Activated naive CD4-positive, alpha-beta T cell treated with anti-CD3 and anti-CD28 coated beads, Interleukin-2, amount 10 ng/mL, durations not matched to agents 7 days and 5 days (primary cell): ENCODE results near the gene ZDHHC1.
A peak's percentile ranks its signal among the peaks of the same experiment; 100 is the strongest.

Experiments
- CTCF ChIA-PET: fragments of 350-600 bp; sonication (Branson Sonifier 250); formaldehyde crosslinking; loops from one replicate; lab custom pipeline; 2021; ENCODE audit warnings: antibody characterized with exemption; lab: Charles Lee
- DNase-seq: peaks from one replicate; pipeline ENCODE4 v3.0.0-alpha.2; 2020
- H3K27ac Mint-ChIP-seq: one replicate; pipeline ENCODE4 v1.8.0; 2021; ENCODE audit warnings: mild to moderate bottlenecking, moderate library complexity, mixed read lengths
- H3K27me3 Mint-ChIP-seq: one replicate; pipeline ENCODE4 v1.8.0; 2021; ENCODE audit warnings: mild to moderate bottlenecking, mixed read lengths
- H3K36me3 Mint-ChIP-seq: one replicate; pipeline ENCODE4 v1.8.0; 2021; ENCODE audit warnings: mixed read lengths
- H3K4me1 Mint-ChIP-seq: one replicate; pipeline ENCODE4 v1.8.0; 2021; ENCODE audit warnings: mixed read lengths
- H3K4me3 Mint-ChIP-seq: one replicate; pipeline ENCODE4 v1.8.0; 2021; ENCODE audit warnings: mild to moderate bottlenecking, moderate library complexity, mixed read lengths
- H3K9me3 Mint-ChIP-seq: one replicate; pipeline ENCODE4 v1.8.0; 2021; ENCODE audit warnings: mixed read lengths

Gene ZDHHC1

DNA sequence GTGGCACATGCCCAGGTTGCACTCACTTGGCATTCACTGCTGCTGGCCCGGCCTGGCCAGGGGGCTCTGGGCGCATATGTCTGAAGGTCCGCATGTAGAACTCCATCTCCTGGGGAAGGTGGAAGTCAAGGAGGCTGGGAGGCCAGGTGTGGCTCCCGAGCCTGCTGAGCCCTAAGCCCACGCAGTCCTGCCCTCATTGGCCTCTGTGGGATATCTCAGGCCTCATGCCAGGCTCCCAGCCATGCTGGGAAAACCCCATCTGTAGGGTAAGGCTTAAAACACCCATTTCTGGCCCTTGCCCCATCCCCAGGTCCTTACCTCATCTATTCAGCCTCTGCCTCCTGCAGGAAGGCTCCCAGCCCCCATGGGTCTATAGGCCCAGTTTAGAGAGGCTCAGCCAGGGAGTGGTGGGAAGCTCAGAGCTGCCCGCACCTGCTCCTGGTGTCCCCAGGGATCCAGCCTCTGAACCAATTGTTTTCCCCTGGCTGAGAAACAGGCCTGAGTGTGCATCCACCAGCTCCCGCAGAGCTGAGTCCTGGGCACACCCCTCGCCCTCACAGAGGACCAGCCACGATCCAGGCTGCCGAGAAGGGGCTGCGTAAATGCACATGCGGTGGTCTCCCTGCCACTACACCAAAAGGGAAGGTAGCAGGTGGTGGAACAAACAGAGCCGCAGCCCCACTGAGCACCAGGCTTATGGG lies 20.7 kb downstream of the ZDHHC1 start:
- CTCF ChIA-PET = interaction anchor here (0.8 to 1.3 kb wide), 2 partner anchors 117 to 136 kb away, joined by 3 read pairs; no protein-coding TSS in a partner anchor
- Mint-ChIP-seq H3K4me3 (no peak overlapping the region), H3K27me3 (peaks cover 84% of the 10 kb centered on the region), H3K9me3 (no peaks in the 10 kb centered on the region), H3K27ac (no peak overlapping the region), H3K4me1 (peaks cover 10% of the 10 kb centered on the region), H3K36me3 (no peaks in the 10 kb centered on the region)
- no peak for DNase-seq

DNA sequence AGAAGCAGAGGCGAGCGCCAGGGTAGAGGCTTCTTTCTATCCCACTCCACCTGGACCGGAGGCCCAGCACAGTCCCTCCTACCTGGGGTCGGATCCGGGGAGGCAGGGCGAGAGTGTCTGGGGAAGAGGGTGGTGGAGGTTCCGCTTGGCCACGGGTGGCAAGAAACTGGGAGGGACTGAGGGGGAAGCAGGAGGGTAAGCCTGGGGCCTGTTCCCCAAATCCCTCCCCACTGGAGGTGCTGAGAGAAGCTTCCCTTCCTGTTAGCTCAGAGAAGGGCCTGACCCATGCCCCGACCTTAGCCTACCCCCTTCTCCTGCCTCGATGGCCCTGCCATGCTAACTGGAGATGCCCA lies 21.2 kb downstream of the ZDHHC1 start:
- Mint-ChIP-seq H3K27me3 (peaks cover 84% of the 10 kb centered on the region), H3K36me3 (no peaks in the 10 kb centered on the region), H3K9me3 (no peaks in the 10 kb centered on the region), H3K4me1 (peaks cover 10% of the 10 kb centered on the region), H3K27ac (no peak overlapping the region), H3K4me3 (no peak overlapping the region)
- no peak for DNase-seq
- CTCF ChIA-PET = interaction anchor here (1.3 kb wide), 1 partner anchor 117 kb away, joined by 3 read pairs; no protein-coding TSS in a partner anchor

DNA sequence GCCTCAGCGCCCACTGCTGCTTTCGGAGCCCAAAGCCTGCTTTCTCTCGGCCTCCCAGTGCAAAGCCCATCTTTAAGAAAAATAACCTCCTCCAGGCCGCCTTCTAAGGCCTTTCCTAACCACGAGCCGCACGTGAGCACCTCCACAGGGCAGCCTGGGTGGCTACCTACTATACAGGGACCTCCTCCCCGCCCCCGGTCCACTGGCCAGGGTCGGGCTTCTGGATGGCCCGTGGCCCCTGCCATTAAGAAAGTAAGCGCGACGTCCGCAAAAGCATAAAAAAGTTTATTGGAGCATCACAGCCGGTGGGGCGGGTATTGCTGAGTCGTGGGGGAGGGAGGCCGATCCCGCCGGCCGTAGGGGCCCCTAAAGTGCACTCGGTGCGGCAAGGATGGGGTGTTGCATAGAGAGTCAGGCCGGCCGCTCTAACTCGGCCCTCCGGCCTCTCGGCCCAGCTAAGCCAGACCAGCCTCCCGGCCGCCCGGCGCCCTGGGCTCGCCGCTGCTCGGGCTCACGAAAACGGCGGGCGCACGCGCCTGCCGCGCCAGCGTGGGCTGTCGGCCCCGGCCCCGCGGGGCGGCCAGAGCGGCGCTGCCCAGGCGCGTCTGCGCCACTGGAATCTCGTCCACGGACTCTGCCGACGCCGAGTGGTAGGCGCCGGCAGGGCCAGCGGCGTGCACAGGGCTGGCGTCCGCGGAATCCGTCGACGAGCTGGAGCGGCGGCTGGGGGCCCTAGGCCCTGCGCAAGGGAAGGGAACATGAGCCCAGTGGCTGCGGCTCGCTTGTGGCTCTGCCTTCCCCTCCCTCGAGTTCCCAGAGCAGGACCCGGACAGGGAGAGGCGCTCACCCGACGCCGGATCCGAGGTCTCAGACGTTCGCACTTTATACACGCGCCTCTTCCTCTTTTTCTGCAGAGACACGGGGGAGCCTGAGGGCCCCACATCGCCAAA lies 21.8 kb downstream of the ZDHHC1 start:
- H3K4me3 Mint-ChIP-seq = no peak overlapping the region
- no peaks in the 10 kb centered on the region for H3K9me3 Mint-ChIP-seq
- peaks cover 84% of the 10 kb centered on the region for H3K27me3 Mint-ChIP-seq
- CTCF ChIA-PET = interaction anchor here (1.0 to 1.3 kb wide), 3 partner anchors 113 to 196 kb away, joined by 3 read pairs; no protein-coding TSS in a partner anchor
- DNase-seq = no peak
- peaks cover 10% of the 10 kb centered on the region for H3K4me1 Mint-ChIP-seq
- no peak overlapping the region for H3K27ac Mint-ChIP-seq
- no peaks in the 10 kb centered on the region for H3K36me3 Mint-ChIP-seq

DNA sequence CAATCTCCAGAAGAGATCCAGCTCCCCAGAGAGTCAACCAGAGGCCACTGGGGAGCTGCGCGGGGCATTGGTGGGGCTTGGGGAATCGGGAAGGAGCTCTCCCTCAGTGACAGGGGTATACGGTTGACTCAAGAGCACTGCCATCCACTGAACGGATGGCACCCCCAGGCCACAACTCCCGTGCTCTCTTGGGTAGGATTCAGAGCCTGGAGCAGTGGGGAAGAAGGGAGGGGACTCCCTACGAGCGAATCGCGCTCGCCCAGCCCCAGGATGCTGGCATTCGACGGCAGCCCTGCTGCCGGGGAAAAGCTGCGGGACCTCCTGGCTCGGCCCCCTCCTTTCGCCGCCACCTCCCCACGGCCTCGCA lies 22.5 kb downstream of the ZDHHC1 start:
- H3K27me3 Mint-ChIP-seq = peaks cover 86% of the 10 kb centered on the region
- no peak overlapping the region for H3K27ac Mint-ChIP-seq
- no peaks in the 10 kb centered on the region for H3K36me3 Mint-ChIP-seq
- CTCF ChIA-PET = interaction anchor here (1.0 to 1.8 kb wide), 5 partner anchors 9 to 196 kb away, joined by 3 to 6 read pairs (median 3); no protein-coding TSS in a partner anchor
- H3K4me3 Mint-ChIP-seq = no peak overlapping the region
- no peak for DNase-seq
- no peaks in the 10 kb centered on the region for H3K9me3 Mint-ChIP-seq
- H3K4me1 Mint-ChIP-seq = peaks cover 10% of the 10 kb centered on the region

DNA sequence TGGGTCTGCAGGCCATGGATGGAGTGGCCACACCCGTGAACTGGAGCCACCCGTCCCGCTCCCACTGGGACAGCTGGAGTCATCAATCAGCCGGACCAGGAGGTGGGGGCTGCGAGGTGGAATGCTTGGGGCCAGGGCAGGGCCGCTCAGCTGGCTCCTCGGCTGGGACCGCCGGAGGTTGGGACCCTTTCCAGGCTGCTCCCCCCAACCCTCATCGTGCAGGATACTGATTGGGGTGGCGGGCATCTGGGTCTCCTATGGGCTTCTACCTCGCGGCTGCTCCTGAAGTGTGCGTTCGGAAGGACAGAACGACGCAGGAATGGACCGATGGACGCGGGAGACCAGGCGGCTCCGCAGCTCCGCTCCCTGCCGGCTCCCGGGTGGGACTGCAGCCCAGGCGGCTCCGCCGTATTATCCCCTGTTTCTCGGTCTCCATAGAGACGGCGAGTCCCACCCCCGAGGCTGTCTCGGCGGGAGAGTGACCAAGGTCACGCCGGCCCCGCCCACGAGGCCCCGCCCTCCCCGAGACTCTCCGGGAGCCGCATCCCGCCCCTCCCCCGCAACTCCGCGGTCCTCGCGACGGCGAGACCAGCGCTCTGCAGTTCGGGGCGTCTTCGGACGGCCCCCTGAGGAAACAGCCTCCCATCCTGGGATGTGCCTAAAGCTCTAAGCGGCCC lies 23.0 kb downstream of the ZDHHC1 start, which contains the start of gene TPPP3:
TSS of gene TPPP3 (minus strand) at position 388 of the 677 bp plus-strand sequence. CDS start 2,387 bp downstream, outside the sequence.
- Mint-ChIP-seq H3K27ac (no peak within 1 kb of the TSS), H3K36me3 (no peaks in the 10 kb centered on the region), H3K4me1 (peaks cover 10% of the 10 kb centered on the region), H3K4me3 (no peak within 1 kb of the TSS), H3K27me3 (peaks cover 91% of the 10 kb centered on the region), H3K9me3 (no peaks in the 10 kb centered on the region)
- DNase-seq = peak; percentile 58
- CTCF ChIA-PET = interaction anchor here (1.0 to 1.8 kb wide), 6 partner anchors 9 to 195 kb away, joined by 3 to 6 read pairs (median 3); no protein-coding TSS in a partner anchor

GRCh38 chr16:67392301-67393059 lies 23.8 kb downstream of the ZDHHC1 start:
- H3K27ac Mint-ChIP-seq = no peak overlapping the region
- peaks cover 97% of the 10 kb centered on the region for H3K27me3 Mint-ChIP-seq
- H3K4me1 Mint-ChIP-seq = peaks cover 10% of the 10 kb centered on the region
- no peak for DNase-seq
- no peaks in the 10 kb centered on the region for H3K9me3 Mint-ChIP-seq
- H3K36me3 Mint-ChIP-seq = no peaks in the 10 kb centered on the region
- CTCF ChIA-PET = interaction anchor here (1.1 to 1.8 kb wide), 6 partner anchors 8 to 132 kb away, joined by 3 to 6 read pairs (median 3); no protein-coding TSS in a partner anchor
- no peak overlapping the region for H3K4me3 Mint-ChIP-seq

DNA sequence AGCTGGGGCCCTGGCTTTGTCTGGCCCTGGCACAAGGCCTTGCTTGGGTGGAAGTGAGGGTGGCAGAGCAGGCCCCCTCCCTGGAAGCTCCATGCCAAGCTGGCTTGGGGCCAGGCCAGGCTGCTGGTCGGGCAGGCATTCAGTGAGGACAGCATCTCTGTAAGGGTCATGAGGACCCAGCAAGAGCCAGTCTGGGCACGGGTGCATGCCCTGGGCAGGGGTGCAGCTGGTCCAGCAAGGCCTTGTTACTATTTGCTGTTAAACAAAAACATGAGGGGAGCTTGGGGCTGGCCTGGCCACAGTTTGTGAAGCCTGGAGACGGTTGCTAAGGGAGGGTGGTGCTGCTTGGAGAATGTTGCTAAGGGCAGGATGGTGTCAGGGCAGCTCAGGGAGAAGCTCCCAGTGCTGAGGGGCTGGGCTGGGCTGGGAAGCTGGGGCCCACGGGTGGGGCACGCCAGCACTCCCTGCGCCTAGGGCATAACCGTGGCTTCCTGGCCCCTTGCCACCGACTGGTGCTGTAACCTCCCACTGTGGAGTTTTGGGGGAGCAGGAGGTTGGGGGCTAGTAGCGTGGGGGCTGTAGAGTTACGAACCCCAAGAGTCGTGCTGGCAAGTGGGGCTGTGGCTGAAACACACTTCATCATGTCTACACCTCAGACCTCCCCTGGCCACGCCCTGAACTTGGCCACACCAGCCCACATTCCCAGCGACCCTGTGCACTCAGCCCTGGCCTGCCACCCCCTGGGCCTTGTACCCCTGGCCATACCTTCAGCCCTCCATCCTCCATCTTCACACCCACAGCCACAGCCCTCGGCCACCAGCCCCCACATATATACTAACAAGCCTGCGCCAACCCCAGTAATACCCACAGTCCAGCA lies 24.6 kb downstream of the ZDHHC1 start:
- Mint-ChIP-seq H3K27me3 (peaks cover 97% of the 10 kb centered on the region), H3K4me3 (no peak overlapping the region), H3K4me1 (peaks cover 10% of the 10 kb centered on the region), H3K36me3 (no peaks in the 10 kb centered on the region), H3K9me3 (no peaks in the 10 kb centered on the region), H3K27ac (no peak overlapping the region)
- CTCF ChIA-PET = interaction anchor here (0.8 to 4.2 kb wide), 5 partner anchors 8 to 131 kb away, joined by 3 to 18 read pairs (median 4); no protein-coding TSS in a partner anchor
- no peak for DNase-seq

DNA sequence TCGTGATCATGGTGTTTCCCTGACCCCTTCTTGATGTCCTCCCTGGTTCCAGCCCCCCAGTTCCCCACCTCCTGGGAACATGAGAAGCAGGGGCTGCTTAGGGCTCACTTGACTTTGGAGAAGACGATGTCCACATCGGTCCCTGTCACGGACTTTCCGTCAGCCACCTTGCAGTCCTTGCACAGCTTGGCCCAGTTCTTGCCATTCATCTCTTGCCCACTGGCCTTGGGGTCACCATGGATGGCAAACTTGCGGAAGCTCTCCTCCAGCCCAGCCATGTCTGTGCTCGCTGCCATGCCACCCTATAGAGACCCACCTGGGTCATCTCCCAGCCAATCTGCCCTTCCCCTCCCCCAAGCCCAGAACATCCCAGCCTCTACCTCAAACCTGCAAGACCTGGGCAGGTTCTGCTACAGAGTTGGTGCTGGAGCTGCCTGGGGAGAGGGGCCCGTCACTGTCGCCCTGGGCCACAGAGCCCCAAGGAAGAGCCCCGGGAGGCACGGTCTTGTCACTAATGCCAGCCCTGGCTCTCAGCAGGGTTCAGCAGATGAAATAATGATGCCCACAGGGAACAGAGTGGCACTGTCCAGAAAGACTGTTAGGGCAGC lies 25.4 kb downstream of the ZDHHC1 start:
- H3K27ac Mint-ChIP-seq = no peak overlapping the region
- no peaks in the 10 kb centered on the region for H3K36me3 Mint-ChIP-seq
- peaks cover 10% of the 10 kb centered on the region for H3K4me1 Mint-ChIP-seq
- no peak overlapping the region for H3K4me3 Mint-ChIP-seq
- H3K27me3 Mint-ChIP-seq = peaks cover 95% of the 10 kb centered on the region
- no peak for DNase-seq
- CTCF ChIA-PET = interaction anchor here (0.8 to 4.2 kb wide), 4 partner anchors 8 to 130 kb away, joined by 3 to 18 read pairs (median 4); no protein-coding TSS in a partner anchor
- no peaks in the 10 kb centered on the region for H3K9me3 Mint-ChIP-seq

- H3K36me3 Mint-ChIP-seq = no peaks in the 10 kb centered on the region
- H3K4me1 Mint-ChIP-seq = peaks cover 10% of the 10 kb centered on the region
- CTCF ChIA-PET = interaction anchor here (4.2 kb wide), 1 partner anchor 9 kb away, joined by 18 read pairs; no protein-coding TSS in a partner anchor
- no peak for DNase-seq
- peaks cover 95% of the 10 kb centered on the region for H3K27me3 Mint-ChIP-seq
- H3K4me3 Mint-ChIP-seq = no peak overlapping the region
- H3K9me3 Mint-ChIP-seq = no peaks in the 10 kb centered on the region
- no peak overlapping the region for H3K27ac Mint-ChIP-seq
Observed at GRCh38 chr16:67389911-67390815, 26.1 kb downstream of the ZDHHC1 start.

DNA sequence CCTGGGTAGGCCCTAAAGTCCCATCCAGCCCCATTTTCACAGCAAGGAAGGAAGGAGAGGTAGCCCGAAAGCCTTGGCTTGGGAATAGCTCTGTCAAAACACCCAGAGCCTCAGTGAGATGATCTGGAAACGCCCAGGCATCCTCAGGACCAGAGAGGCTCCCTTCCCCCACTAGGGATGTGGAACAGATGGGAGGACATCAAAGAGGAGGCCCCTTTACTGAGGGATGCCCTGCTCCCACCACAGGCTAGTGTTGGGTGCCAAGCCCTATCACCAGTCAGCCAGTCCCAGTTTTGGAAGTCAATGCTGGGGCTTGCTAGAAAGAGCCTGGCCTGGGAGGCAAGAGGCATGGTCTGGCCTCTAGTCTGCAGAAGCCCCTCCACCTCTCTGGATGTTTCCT lies 27.7 kb downstream of the ZDHHC1 start:
- Mint-ChIP-seq H3K9me3 (no peaks in the 10 kb centered on the region), H3K27ac (no peak overlapping the region), H3K36me3 (no peaks in the 10 kb centered on the region), H3K4me3 (no peak overlapping the region), H3K4me1 (peaks cover 3% of the 10 kb centered on the region), H3K27me3 (peaks cover 90% of the 10 kb centered on the region)
- CTCF ChIA-PET = interaction anchor here (4.2 kb wide), 1 partner anchor 11 kb away, joined by 18 read pairs; no protein-coding TSS in a partner anchor
- DNase-seq = no peak

GRCh38 chr16:67388191-67388590 lies 28.1 kb downstream of the ZDHHC1 start:
- H3K36me3 Mint-ChIP-seq = no peaks in the 10 kb centered on the region
- DNase-seq = no peak
- peaks cover 86% of the 10 kb centered on the region for H3K27me3 Mint-ChIP-seq
- no peak overlapping the region for H3K27ac Mint-ChIP-seq
- H3K9me3 Mint-ChIP-seq = no peaks in the 10 kb centered on the region
- H3K4me3 Mint-ChIP-seq = no peak overlapping the region
- peaks cover 2% of the 10 kb centered on the region for H3K4me1 Mint-ChIP-seq
- CTCF ChIA-PET = interaction anchor here (0.6 to 4.2 kb wide), 2 partner anchors 11 to 112 kb away, joined by 3 to 18 read pairs; no protein-coding TSS in a partner anchor
